HCT116 (cell line): ENCODE data around the gene SFXN3. TPM values are rescaled to one million over a fixed set of nuclear protein-coding genes. Genes with fewer than 3 reads are reported as not detected.
A peak's percentile ranks its signal among the peaks of the same experiment; 100 is the strongest.

Experiments used
- ATAC-seq: fragments of 200-7000 bp; cut with Tn5 transposase; 2 replicates; pipeline ENCODE4 v1.9.1; 2020; ENCODE audit warnings: mild to moderate bottlenecking, moderate library complexity
- Bru-seq: library from RNA; stranded (reverse); fragments of 400-500 nt; gene quantifications from one replicate; lab custom pipeline; 2021; lab: Mats Ljungman, UMichigan
- BruChase-seq, 2 experiments: library from RNA; stranded (reverse); fragments of 400-500 nt; gene quantifications; one replicate each; lab custom pipeline; 2021; lab: Mats Ljungman, UMichigan
- BruUV-seq: library from RNA; stranded (reverse); fragments of 400-500 nt; replicated peaks from 2 replicates; lab custom pipeline; 2021; lab: Mats Ljungman, UMichigan
- CTCF ChIA-PET: fragments of 300-600 bp; sonication (Branson Sonifier 250); formaldehyde crosslinking; loops from one replicate; lab custom pipeline; 2021; ENCODE audit warnings: antibody characterized with exemption; lab: Charles Lee
- POLR2A ChIA-PET: fragments of 300-600, 350-600 bp; sonication (Branson Sonifier 250); formaldehyde crosslinking; loops from one replicate; lab custom pipeline; 2021; ENCODE audit warnings: antibody characterized with exemption; lab: Charles Lee
- RAD21 ChIA-PET, 2 experiments: fragments of 300-600 bp; sonication (Branson Sonifier 250); formaldehyde crosslinking; loops; one replicate each; lab custom pipeline; 2023; ENCODE audit warnings: low total read pairs in 2 of 2; ENCODE audit not compliant: uncharacterized antibody in 2 of 2, unreplicated experiment in 2 of 2, low non-redundant PET in 1 of 2; lab: Charles Lee
- DNase-seq: peaks from one replicate; pipeline ENCODE4 v3.0.0-alpha.2; 2010; ENCODE audit warnings: low read depth, low spot score
- H2AFZ ChIP-seq: fragments of 200-600 bp; shearing (Covaris generic), sonication (generic); 2 replicates; pipeline ENCODE4 v1.6.1; 2017; ENCODE audit warnings: low read depth, mixed run types, mixed read lengths, antibody characterized with exemption, low read length; ENCODE audit not compliant: poor library complexity, severe bottlenecking
- H3K27ac ChIP-seq: 2 replicates; pipeline ENCODE4 v1.5.1; 2012; ENCODE audit warnings: low read depth, low read length
- H3K27me3 ChIP-seq: fragments of 200-600 bp; sonication (generic); 2 replicates; pipeline ENCODE4 v1.6.1; 2016; ENCODE audit warnings: mixed run types, low read length, mixed read lengths; ENCODE audit not compliant: insufficient read depth
- H3K36me3 ChIP-seq, 2 experiments: fragments of 200-500 bp in 1 of 2; fragments of 200-600 bp in 1 of 2; sonication (Bioruptor generic) in 1 of 2; sonication (generic) in 1 of 2; 2 replicates each; pipeline versions ENCODE4 v1.5.1 to v1.6.1; 2014 to 2016; ENCODE audit warnings: low read length in 2 of 2, inconsistent platforms in 1 of 2, mixed read lengths in 1 of 2, mixed run types in 1 of 2; ENCODE audit not compliant: insufficient read depth in 2 of 2, control insufficient read depth in 1 of 2
- H3K4me1 ChIP-seq, 2 experiments: fragments of 200-600 bp in 1 of 2; sonication (generic) in 1 of 2; 2 replicates each; pipeline versions ENCODE4 v1.5.1 to v1.6.1; 2012 to 2017; ENCODE audit warnings: low read length in 2 of 2, inconsistent platforms in 1 of 2, mild to moderate bottlenecking in 1 of 2, mixed read lengths in 1 of 2, mixed run types in 1 of 2, moderate library complexity in 1 of 2; ENCODE audit not compliant: insufficient read depth in 2 of 2, control insufficient read depth in 1 of 2
- H3K4me2 ChIP-seq: fragments of 200-600 bp; sonication (generic); 2 replicates; pipeline ENCODE4 v1.6.1; 2017; ENCODE audit warnings: mixed run types, low read length, mixed read lengths
- H3K4me3 ChIP-seq, 2 experiments: fragments of 200-600 bp in 1 of 2; sonication (generic) in 1 of 2; replicated peaks in 1 of 2; 2 replicates each; pipeline ENCODE4 v1.5.1; 2011 to 2016; ENCODE audit warnings: low read length in 2 of 2, control low read depth in 1 of 2, low read depth in 1 of 2, mild to moderate bottlenecking in 1 of 2, mixed read lengths in 1 of 2, mixed run types in 1 of 2
- H3K79me2 ChIP-seq: fragments of 200-600 bp; sonication (generic); 2 replicates; pipeline ENCODE4 v1.6.1; 2017; ENCODE audit warnings: mild to moderate bottlenecking, mixed run types, low read length, moderate library complexity, mixed read lengths; ENCODE audit not compliant: insufficient read depth
- H3K9ac ChIP-seq: fragments of 200-600 bp; sonication (generic); 2 replicates; pipeline ENCODE4 v1.6.1; 2016; ENCODE audit warnings: low read length, mixed read lengths
- H3K9me2 ChIP-seq: fragments of 200-600 bp; sonication (generic), shearing (Covaris generic); 2 replicates; pipeline ENCODE4 v1.6.1; 2017; ENCODE audit warnings: mixed run types, mild to moderate bottlenecking, moderate library complexity; ENCODE audit not compliant: insufficient read depth
- H3K9me3 ChIP-seq, 2 experiments: fragments of 200-500 bp in 1 of 2; fragments of 200-600 bp in 1 of 2; sonication (Bioruptor generic) in 1 of 2; sonication (generic) in 1 of 2; 2 replicates each; pipeline ENCODE4 v1.6.1; 2014 to 2017; ENCODE audit warnings: low read length in 2 of 2, mixed read lengths in 2 of 2, inconsistent platforms in 1 of 2, low read depth in 1 of 2, mild to moderate bottlenecking in 1 of 2, mixed run types in 1 of 2, moderate library complexity in 1 of 2; ENCODE audit not compliant: control insufficient read depth in 1 of 2, insufficient read depth in 1 of 2
- H4K20me1 ChIP-seq: fragments of 200-600 bp; sonication (generic), shearing (Covaris generic); 2 replicates; pipeline ENCODE4 v1.6.1; 2017; ENCODE audit warnings: mixed run types, mild to moderate bottlenecking, moderate library complexity; ENCODE audit not compliant: insufficient read depth
- CBX3 ChIP-seq: IDR thresholded peaks from 2 replicates; pipeline ENCODE4 v1.6.1; 2012; ENCODE audit warnings: low read depth
- EZH2 ChIP-seq: fragments of 200-600 bp; sonication (generic); IDR thresholded peaks from 2 replicates; pipeline ENCODE4 v1.6.1; 2017; ENCODE audit warnings: antibody characterized with exemption, mixed run types
- EZH2phosphoT487 ChIP-seq: fragments of 200-600 bp; IDR thresholded peaks from 2 replicates; pipeline ENCODE4 v1.6.1; 2018; ENCODE audit warnings: antibody characterized with exemption, borderline replicate concordance
- FOSL1 ChIP-seq: IDR thresholded peaks from 2 replicates; pipeline ENCODE4 v1.6.1; 2012; ENCODE audit warnings: low read depth
- POLR2A ChIP-seq: IDR thresholded peaks from 2 replicates; pipeline ENCODE4 v1.7.0; 2011; ENCODE audit warnings: borderline replicate concordance; ENCODE audit not compliant: insufficient read depth, insufficient read length; ENCODE audit errors: extremely low read depth
- POLR2AphosphoS5 ChIP-seq: IDR thresholded peaks from 2 replicates; pipeline ENCODE4 v1.6.1; 2011; ENCODE audit warnings: mild to moderate bottlenecking, low read depth, low read length, moderate library complexity
- SIN3A ChIP-seq: IDR thresholded peaks from 2 replicates; pipeline ENCODE4 v1.6.1; 2012; ENCODE audit warnings: low read depth
- SRF ChIP-seq: IDR thresholded peaks from 2 replicates; pipeline ENCODE4 v1.6.1; 2012; ENCODE audit warnings: low read depth
- TCF7L2 ChIP-seq: IDR thresholded peaks from 2 replicates; pipeline ENCODE4 v1.7.0; 2011; ENCODE audit warnings: borderline replicate concordance, inconsistent platforms; ENCODE audit not compliant: insufficient read depth, insufficient read length; ENCODE audit errors: extremely low read depth
- ZFX ChIP-seq: fragments of 450-650 bp; IDR thresholded peaks from 2 replicates; pipeline ENCODE4 v1.6.1; 2017
- ZNF274 ChIP-seq: fragments of 200-500 bp; sonication (Bioruptor generic); IDR thresholded peaks from 2 replicates; pipeline ENCODE4 v1.6.1; 2014; ENCODE audit warnings: mild to moderate bottlenecking, low read depth, low read length, inconsistent platforms
- intact Hi-C: fragments of 100-400 bp; cut with micrococcal nuclease; formaldehyde crosslinking; loops from 2 replicates; pipeline ENCODE4 v1.10.0; 2022
- long read RNA-seq: library from polyadenylated mRNA; unstranded; transcript quantifications from one replicate; pipeline ENCODE4 v2.0.0, GENCODE V29; 2021; ENCODE audit not compliant: unreplicated experiment
- polyA plus RNA-seq: library from polyadenylated mRNA; unstranded; fragments of >200 nt; gene quantifications from 2 replicates; pipeline ENCODE4 v1.2.1, GENCODE V29; 2012; ENCODE audit warnings: missing spikeins
- total RNA-seq: library from RNA; stranded (reverse); gene quantifications from one replicate; pipeline ENCODE4 v1.2.1, GENCODE V29; 2021; ENCODE audit not compliant: unreplicated experiment
- TF ChIP-seq, protein P1 (sequence below), 3 experiments: fragments of 200-600 bp in 1 of 3; sonication (generic) in 1 of 3; IDR thresholded peaks in 2 of 3; conservative IDR thresholded peaks in 1 of 3; 2 replicates each; pipeline ENCODE4 v1.5.1; 2012 to 2017; ENCODE audit warnings: low read depth in 2 of 3, low read length in 2 of 3, antibody characterized with exemption in 1 of 3, borderline replicate concordance in 1 of 3, control low read depth in 1 of 3, mild to moderate bottlenecking in 1 of 3, mixed read lengths in 1 of 3, mixed run types in 1 of 3, moderate library complexity in 1 of 3; ENCODE audit not compliant: insufficient read depth in 1 of 3

The SFXN3 gene, protein sequence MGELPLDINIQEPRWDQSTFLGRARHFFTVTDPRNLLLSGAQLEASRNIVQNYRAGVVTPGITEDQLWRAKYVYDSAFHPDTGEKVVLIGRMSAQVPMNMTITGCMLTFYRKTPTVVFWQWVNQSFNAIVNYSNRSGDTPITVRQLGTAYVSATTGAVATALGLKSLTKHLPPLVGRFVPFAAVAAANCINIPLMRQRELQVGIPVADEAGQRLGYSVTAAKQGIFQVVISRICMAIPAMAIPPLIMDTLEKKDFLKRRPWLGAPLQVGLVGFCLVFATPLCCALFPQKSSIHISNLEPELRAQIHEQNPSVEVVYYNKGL
- 52.5 TPM for total RNA-seq
- polyA plus RNA-seq, result 54.6 and 59.3 TPM in 2 replicates
- percentile 82 among the genes with signal in this experiment for Bru-seq, nascent RNA
- BruChase-seq, experiment 1, labeled RNA remaining after a 6-hour chase, result percentile 90 among the genes with signal in this experiment
- percentile 85 among the genes with signal in this experiment for BruChase-seq, experiment 2, labeled RNA remaining after a 2-hour chase
- long read RNA-seq, partial matches to known transcripts, result 34 of 59 reads
- long read RNA-seq, other reads (novel, unspliced or antisense), result 18 of 59 reads

DNA sequence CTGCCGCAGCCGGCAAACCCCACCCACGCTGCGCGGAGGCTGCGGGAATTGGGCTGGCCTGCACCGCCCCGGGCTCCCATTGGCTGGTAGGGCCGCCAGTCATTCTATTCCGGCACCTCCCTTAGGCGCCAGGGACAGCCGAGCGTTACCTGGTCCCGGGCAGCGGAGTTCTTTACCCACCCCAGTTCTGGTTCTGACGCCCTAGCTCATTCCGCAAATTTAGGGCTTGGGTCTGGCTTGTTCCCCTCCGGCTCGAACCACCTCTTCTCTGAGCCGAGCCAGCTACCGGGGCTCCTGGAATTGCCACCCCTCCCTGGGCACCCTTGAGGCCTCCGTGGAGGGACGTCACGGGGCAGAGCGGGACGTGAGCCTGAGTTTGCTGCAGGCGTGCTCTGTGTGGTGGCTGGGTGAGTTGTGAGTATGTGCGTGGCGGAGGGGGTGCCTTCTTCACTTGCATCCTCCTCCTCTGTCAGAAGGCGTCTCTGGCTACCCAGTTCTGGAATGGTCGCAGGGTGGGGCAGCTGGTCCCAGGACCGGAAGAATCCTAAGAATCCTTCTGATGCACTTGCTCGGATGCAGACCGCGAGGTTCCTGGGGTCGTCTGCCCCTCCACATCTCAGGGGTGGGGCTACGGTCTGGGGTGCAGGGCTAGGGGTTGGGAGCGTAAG lies at the start of gene SFXN3, which contains the start of gene PDZD7:
TSS of gene SFXN3 (plus strand) at position 107 of the 668 bp plus-strand sequence. CDS start 3,461 bp downstream, outside the sequence.
TSS of gene PDZD7 (minus strand) at position 2 of the 668 bp plus-strand sequence. CDS start 910 bp downstream, outside the sequence.
- Histone ChIP-seq H2AFZ (peak within 1 kb of the TSS; percentile 53), H3K27ac (peak within 1 kb of the TSS; percentile 81), H3K9me2 (no peaks in the 10 kb centered on the region), H3K36me3 (peaks cover 12 to 18% of the 10 kb centered on the region in 2 experiments; a peak in 3 of 4 replicates), H3K9me3 (no peaks in the 10 kb centered on the region), H3K9ac (peak within 1 kb of the TSS; percentile 87), H3K79me2 (peaks cover 12% of the 10 kb centered on the region), H3K4me1 (peaks cover 32 to 56% of the 10 kb centered on the region in 2 experiments), H3K4me2 (peak within 1 kb of the TSS; percentile 96), H3K27me3 (no peaks in the 10 kb centered on the region), H3K4me3 (peak within 1 kb of the TSS; percentile 67 to 87), H4K20me1 (no peaks in the 10 kb centered on the region)
- BruUV-seq, result no TSS peak
- TF ChIP-seq EZH2 (no peak), EZH2phosphoT487 (no peak), POLR2AphosphoS5 (no peak; the same call in none of the 2 replicates), POLR2A (no peak), SRF (no peak), CBX3 (no peak), SIN3A (no peak), FOSL1 (no peak), ZNF274 (no peak), TCF7L2 (no peak), ZFX (no peak)
- TF ChIP-seq, protein P1, sequence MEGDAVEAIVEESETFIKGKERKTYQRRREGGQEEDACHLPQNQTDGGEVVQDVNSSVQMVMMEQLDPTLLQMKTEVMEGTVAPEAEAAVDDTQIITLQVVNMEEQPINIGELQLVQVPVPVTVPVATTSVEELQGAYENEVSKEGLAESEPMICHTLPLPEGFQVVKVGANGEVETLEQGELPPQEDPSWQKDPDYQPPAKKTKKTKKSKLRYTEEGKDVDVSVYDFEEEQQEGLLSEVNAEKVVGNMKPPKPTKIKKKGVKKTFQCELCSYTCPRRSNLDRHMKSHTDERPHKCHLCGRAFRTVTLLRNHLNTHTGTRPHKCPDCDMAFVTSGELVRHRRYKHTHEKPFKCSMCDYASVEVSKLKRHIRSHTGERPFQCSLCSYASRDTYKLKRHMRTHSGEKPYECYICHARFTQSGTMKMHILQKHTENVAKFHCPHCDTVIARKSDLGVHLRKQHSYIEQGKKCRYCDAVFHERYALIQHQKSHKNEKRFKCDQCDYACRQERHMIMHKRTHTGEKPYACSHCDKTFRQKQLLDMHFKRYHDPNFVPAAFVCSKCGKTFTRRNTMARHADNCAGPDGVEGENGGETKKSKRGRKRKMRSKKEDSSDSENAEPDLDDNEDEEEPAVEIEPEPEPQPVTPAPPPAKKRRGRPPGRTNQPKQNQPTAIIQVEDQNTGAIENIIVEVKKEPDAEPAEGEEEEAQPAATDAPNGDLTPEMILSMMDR (IDR thresholded peaks at IDR 0.05 in 2 of 3, conservative IDR thresholded peaks at IDR 0.05 in 1 of 3; ENCODE audit: borderline replicate concordance in 1 of 3, insufficient read depth in 1 of 3, low read depth in 2 of 3, low read length in 2 of 3), result no peak
- intact Hi-C loops, result no loop called here
- ChIA-PET POLR2A (interaction anchor here (0.9 to 2.0 kb wide), 13 partner anchors 9 to 111 kb away, joined by 3 to 12 read pairs (median 4); no protein-coding TSS in a partner anchor), RAD21 (interaction anchor here in 1 of 2 experiments (1.3 kb wide), 1 partner anchor 17 kb away, joined by 5 read pairs; no protein-coding TSS in a partner anchor), CTCF (interaction anchor here (0.8 to 5.8 kb wide), 16 partner anchors 11 to 111 kb away, joined by 3 to 71 read pairs (median 6); partner anchors contain the start of gene KAZALD1)
- peak; percentile 94 for DNase-seq
- peak; percentile 87 for ATAC-seq
